ENCODE measurements around the gene WDR20.

Gene WDR20

DNA sequence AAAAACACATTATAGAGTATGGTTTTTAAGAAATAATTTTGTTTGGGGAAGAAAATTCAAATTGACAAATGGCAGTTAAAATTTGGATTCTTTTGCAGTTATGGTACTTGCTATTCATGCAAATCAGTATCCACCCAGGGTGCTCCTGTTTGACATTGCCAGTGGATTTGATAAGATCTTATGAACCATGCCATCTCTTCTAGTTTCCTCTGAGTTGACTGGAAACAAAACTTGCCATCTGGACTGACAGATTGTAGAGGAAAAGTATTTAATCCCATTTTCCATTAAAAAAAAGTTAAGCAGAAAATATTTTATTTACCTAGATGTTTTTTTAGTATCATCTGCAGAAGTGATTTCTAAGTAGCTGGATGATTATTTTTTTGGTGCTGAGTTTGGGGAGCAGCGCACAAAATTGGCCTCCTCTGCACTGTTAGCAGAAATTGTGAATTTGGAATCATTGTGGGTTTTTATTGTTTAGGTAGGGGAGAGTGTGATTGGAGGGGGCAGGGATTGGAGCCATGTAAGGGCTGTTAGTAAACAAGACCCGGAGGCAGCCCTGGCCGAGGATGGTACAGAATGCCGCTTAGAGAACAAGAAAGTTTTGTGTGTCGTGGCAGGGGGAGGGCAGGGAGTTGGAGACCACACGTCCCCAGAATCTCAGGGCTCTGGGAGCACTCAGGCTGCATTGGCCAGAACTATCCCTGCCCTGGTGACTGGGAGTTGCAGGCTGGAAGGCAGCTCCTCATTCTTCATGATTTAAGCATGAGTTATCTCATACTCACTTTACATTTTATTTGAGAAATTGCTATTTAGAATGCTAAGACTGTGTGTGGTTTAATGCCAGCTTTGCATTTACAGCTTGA lies 56.6 kb downstream of the WDR20 start:
- DNase-seq (ENCODE audit: low read depth in 1 of 2, low spot score in 1 of 2) = no peak

- DNase-seq (ENCODE audit: low read depth in 1 of 2, low spot score in 1 of 2) = no peak
Measured at GRCh38 chr14:102196902-102197230, 57.2 kb downstream of the WDR20 start.

DNA sequence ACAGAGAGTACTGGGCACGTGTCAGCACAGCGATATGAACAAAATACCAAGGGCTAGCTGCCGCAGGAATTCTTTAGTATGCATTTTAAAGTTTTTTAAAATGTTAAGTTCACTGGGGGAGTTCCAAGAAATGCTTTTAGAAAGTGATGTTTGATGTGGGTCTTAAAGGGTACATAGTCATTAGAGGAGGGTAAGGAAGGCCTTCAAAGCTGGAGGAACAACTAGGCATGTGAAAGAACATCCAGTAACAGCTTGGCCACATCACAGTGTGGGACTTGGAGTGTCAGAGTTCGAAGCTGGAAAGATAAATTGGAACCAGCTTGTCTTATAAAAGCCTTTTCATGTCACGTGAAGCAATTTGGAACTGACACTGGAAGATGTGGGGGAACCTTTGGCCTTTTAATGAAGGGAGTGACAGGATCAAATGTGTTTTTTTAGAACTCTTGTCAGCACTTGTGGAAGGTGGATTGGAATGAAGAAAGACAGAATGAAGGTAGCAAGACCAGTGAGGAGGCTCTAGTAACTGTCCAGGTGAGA lies 57.7 kb downstream of the WDR20 start:
- DNase-seq (ENCODE audit: low read depth in 1 of 2, low spot score in 1 of 2) = no peak

DNA sequence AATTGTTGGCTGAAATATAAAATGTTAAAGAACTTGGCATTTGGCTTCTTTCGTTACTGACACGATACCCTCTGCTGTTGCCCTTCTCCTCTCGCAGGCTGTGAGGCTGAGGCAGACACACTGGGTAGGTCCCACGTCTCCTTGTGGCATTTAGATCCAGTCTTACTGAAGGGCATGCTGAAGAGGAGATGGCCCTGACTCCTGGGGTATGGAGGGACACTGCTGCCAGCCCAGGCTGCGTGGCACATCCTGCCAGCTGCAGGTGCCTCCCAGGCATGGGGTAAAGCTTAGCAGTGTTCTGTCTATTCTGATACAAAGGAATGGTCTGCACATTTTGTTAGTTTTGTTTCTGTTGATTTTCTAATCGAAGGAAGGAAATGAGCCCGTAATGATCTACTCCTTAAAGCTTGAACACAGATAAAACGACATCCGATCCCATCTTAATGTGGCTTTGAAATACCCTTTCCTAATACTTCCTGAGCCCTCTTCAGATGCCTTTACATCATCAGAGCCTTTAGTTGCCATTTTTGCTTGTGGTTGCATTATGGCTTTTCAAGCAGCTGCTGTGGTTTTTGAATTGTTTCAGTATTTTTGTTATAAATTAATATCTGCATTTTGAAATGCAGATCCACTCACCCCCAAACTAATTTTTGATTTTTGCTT lies 61.1 kb downstream of the WDR20 start:
- no peak for DNase-seq (ENCODE audit: low read depth in 1 of 2, low spot score in 1 of 2)

DNA sequence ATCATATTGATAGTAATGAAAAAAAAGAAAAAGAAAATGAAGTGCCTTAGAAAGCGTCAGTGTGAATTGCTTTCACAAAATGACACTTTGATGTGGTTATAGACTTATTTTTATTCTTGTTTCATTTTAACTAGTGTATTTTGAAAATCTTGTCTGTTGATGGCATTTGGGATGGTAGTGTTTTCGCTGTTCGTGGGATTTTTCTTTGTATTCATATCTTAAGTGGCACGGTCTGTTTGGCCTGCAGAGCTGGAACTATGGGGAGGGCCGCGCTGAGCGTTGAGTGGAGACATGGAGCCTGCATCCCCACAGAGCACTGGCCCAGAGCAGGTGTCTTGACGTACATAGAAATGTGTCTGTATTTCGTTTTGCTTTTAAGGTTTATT lies 61.6 kb downstream of the WDR20 start:
- DNase-seq (ENCODE audit: low read depth in 1 of 2, low spot score in 1 of 2) = no peak

- no peak for DNase-seq (ENCODE audit: low read depth in 1 of 2, low spot score in 1 of 2)
Measured at GRCh38 chr14:102201776-102202175, 62.1 kb downstream of the WDR20 start.

GRCh38 chr14:102202944-102203343 lies 63.2 kb downstream of the WDR20 start:
- DNase-seq (ENCODE audit: low read depth in 1 of 2, low spot score in 1 of 2) = no peak

DNA sequence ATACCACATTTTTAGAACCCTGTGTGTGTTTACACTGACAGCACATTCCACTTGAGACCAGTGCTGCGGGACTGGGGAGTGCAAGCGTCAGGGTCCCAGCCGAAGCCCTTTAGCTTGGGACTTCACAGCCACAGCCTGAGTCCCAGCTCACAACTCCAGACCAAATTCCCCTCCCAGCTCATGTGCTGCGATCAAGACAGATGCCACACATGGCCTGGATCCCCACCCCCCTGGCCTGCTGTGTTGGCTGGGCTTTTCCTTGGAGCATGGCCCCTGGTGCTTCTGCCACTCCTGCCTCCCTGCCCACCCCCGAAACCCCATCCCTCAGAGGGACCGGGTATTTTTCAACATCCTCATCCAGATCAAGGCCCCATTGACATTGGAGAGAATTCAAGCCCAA lies 63.7 kb downstream of the WDR20 start:
- no peak for DNase-seq (ENCODE audit: low read depth in 1 of 2, low spot score in 1 of 2)

DNA sequence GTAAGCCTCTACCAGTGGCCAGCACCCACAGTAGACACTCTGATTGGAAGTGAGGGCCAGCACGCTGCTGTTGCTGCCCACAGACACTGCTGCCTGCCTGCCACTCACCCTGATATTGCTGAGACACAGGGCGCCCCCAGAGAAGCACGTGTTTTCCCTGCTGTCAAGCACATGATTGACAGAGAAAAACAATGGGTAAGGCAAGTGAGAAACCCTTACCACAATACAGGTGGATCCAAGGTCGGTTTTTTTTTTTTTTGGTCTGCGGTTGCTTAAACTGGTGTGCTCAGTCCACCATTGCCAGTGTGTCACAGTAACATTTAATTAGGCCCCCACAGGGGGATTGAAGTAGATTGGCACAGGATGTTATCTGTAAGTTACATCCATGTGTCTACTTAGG lies 65.9 kb downstream of the WDR20 start:
- no peak for DNase-seq (ENCODE audit: low read depth in 1 of 2, low spot score in 1 of 2)

DNA sequence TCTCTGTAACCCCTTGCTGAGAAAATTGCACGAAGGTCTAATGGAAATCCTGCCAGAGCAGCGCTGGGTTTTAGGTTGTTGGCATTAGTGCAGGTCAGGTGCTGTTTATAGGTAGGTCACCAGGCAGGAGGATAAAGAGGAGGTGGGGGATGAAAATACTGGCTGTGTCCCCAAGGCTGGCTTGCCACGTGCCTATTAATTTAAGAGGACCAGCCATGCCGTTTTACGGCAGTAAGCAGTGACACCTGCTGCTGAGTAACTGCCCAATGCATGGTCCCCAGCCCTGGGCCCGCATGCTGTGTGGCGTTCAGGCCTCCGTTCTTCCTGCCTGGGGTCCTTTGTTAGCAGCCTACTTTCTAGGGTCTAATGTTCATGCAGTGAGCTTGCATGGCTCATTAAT lies 67.2 kb downstream of the WDR20 start:
- no peak for DNase-seq (ENCODE audit: low read depth in 1 of 2, low spot score in 1 of 2)

- DNase-seq (ENCODE audit: low read depth in 1 of 2, low spot score in 1 of 2) = no peak
Measured at GRCh38 chr14:102207831-102208365, 68.2 kb downstream of the WDR20 start.

GRCh38 chr14:102208741-102209140 lies 69.0 kb downstream of the WDR20 start:
- DNase-seq (ENCODE audit: low read depth in 1 of 2, low spot score in 1 of 2) = no peak

GRCh38 chr14:102209224-102209966 lies 69.7 kb downstream of the WDR20 start:
- no peak for DNase-seq (ENCODE audit: low read depth in 1 of 2, low spot score in 1 of 2)

DNA sequence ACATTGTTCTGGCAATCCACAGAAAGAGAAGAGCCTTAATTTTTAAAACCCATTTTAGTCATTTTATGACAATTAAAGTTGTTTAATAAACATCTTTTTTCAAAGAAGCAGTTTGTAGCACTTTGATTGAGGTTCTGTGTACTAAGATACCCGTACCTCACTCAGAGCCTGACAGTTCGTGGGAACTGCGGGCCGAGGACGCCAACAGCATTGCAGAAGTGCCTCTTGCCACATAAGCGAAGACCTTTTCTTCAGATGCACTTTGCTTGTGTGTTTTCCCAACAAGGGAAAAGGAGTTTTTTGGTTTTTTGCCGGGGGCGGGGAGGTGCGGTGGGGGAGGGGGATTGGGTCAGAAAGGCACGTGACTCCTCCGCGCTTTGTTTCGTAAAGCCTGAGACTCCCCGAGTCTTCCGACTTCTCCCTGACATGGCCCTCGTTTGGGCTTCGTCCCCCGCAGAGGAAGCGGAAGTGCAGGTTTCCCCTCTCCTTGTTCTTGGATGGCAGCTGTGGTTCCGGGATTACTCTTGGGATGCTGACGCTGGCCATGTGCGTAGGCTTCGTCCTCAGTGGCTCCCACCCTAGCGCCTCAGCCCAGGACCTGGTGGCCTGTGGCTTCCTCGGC lies 70.8 kb downstream of the WDR20 start:
- DNase-seq (ENCODE audit: low read depth in 1 of 2, low spot score in 1 of 2) = no peak

GRCh38 chr14:102211240-102211639 lies 71.5 kb downstream of the WDR20 start:
- no peak for DNase-seq (ENCODE audit: low read depth in 1 of 2, low spot score in 1 of 2)

DNA sequence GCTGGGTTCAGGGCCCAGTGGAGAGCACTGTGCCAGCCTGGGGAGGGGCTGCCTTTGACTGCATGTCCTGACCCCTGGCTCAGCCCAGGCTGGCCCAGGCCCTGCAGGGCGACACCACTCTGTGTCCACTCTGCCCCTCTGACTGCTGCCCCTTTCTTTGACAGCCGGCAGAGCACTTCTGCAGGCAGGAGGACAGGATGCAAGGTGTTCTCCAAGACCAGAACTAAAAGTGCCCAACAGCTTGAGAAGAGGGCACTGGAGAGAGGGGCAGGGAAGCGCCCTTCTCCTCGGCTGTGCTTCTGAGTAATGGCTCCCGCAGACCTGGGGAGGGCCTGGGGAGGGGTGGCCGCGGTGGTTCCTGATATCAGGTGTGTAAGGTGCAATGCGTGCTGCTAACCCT lies 72.7 kb downstream of the WDR20 start:
- no peak for DNase-seq (ENCODE audit: low read depth in 1 of 2, low spot score in 1 of 2)

GRCh38 chr14:102212845-102213244 lies 73.1 kb downstream of the WDR20 start:
- no peak for DNase-seq (ENCODE audit: low read depth in 1 of 2, low spot score in 1 of 2)

DNA sequence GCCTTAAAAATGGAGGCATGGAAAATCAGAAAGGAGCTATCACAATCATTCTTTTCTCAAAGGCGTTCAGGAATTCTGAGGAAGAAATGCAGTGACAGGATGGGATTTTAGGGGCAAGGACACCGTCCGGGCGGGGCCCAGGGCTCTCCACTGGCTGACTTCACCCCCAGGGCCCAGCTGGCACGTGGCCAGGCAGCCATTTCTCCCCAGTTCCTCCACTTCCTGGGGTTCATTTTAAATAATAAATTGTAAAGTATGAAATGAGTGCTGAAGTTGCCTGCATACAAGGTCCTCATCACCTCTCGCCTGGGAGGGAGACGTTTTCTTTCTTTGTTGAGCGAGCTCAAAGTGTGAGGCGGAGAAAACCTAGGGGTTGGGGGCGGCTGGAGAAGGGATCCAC lies 73.8 kb downstream of the WDR20 start:
- no peak for DNase-seq (ENCODE audit: low read depth in 1 of 2, low spot score in 1 of 2)

DNA sequence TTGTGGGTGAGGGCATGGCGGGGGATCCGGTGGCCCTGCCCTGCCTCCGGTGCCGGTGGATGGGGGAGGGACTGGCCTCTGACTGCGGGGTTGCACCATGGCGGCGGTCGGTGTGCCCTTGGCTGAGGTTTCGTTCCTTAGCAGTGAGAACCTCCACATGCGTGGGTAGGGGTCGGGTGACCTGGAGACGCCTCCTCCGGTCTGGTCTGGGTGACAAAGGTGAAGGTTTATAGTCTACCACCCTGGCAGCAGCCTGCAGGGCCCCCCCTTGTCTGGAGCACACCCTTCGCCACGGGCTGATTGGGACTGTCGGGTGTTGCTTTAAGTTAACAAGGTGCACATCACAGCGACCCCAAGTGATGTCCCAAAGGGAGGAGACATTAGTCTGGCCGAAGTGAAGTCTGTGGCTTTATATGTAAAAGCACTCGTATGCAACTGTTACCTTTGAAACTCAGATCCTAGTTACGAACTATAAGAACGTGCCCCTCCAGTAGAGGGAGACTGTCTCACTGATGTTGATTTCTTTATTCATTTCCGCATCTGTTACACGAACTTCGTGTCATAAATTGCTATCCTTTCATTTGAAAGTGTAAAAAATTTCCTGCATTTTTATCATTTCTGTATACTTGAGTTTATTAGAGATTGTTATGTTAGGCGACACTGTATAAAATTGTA lies 74.4 kb downstream of the WDR20 start:
- DNase-seq (ENCODE audit: low read depth in 1 of 2, low spot score in 1 of 2) = no peak

DNA sequence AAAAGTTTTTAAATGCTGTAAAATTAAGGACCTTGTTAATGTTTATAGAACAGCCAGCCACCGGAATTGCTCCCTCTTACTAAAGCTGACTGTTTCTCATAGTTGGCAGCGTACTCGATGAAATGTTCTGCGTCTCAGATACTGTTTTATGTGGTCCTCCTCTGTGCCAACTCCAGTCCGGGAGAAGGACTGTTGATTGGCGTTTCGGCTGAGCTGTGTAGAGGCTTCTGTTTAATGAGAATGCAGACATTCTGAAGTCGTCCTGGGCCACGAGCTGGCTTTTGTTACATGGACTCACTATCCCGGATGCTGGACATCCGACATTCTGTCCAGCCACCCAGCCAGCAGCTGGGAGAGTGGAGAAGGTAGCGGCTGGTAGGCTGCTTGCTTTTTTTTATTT lies 75.4 kb downstream of the WDR20 start:
- no peak for DNase-seq (ENCODE audit: low read depth in 1 of 2, low spot score in 1 of 2)

All from activated CD4-positive, alpha-beta T cell treated with anti-CD3 and anti-CD28 coated beads, Interleukin-2, amount 50 U/mL, for 24 hours (primary cell).